SH-SY5Y (cell line): ENCODE data around the gene SELENON.

Source experiments
- GATA2 ChIP-seq: IDR thresholded peaks from 2 replicates; pipeline ENCODE4 v1.6.1; 2011; ENCODE audit warnings: mild to moderate bottlenecking, low read depth, low read length
- GATA3 ChIP-seq: IDR thresholded peaks from 2 replicates; pipeline ENCODE4 v1.6.1; 2011; ENCODE audit warnings: low read depth, mild to moderate bottlenecking, low read length, moderate library complexity

GRCh38 chr1:25813734-25814471 is 13.9 kb downstream of the SELENON start:
- TF ChIP-seq GATA3, result no peak
- TF ChIP-seq GATA2, result no peak
